Type B pancreatic cell (in vitro differentiated cells): ENCODE results near the gene ANKRD17. TPM values are rescaled to one million over a fixed set of nuclear protein-coding genes. Genes with fewer than 3 reads are reported as not detected.
"Not testable (repeated sequence)": the region's sequence is repeated elsewhere in the genome, so short reads cannot be mapped to it uniquely, and the experiment has no call there.

Experiments
- DNase-seq: peaks from one replicate; pipeline ENCODE4 v3.0.0; 2021; ENCODE audit warnings: mixed read lengths; ENCODE audit not compliant: unreplicated experiment; ENCODE audit errors: extremely low spot score
- H3K27ac Mint-ChIP-seq: 2 replicates; pipeline ENCODE4 v1.8.0; 2021; ENCODE audit warnings: mild to moderate bottlenecking, mixed read lengths
- H3K27me3 Mint-ChIP-seq: 2 replicates; pipeline ENCODE4 v1.8.0; 2021; ENCODE audit warnings: mixed read lengths
- H3K36me3 Mint-ChIP-seq: 2 replicates; pipeline ENCODE4 v1.8.0; 2021; ENCODE audit warnings: mixed read lengths
- H3K4me1 Mint-ChIP-seq: one replicate; pipeline ENCODE4 v1.8.0; 2021; ENCODE audit warnings: mixed read lengths; ENCODE audit not compliant: unreplicated experiment
- H3K4me3 Mint-ChIP-seq: 2 replicates; pipeline ENCODE4 v1.8.0; 2021; ENCODE audit warnings: mild to moderate bottlenecking, mixed read lengths
- H3K9me3 Mint-ChIP-seq: 2 replicates; pipeline ENCODE4 v1.8.0; 2021; ENCODE audit warnings: mixed read lengths
- CTCF ChIP-seq: fragments of 200-600 bp; sonication (generic); conservative IDR thresholded peaks from 2 replicates; pipeline ENCODE4 v1.5.0; 2021; ENCODE audit warnings: antibody characterized with exemption, mild to moderate bottlenecking
- total RNA-seq: library from RNA; stranded (reverse); gene quantifications from 2 replicates; pipeline ENCODE4 v1.2.1, GENCODE V29; 2021; ENCODE audit warnings: low replicate concordance

ANKRD17 gene
- total RNA-seq, 1 donor from 2014 or later, result 77.7 TPM

DNA sequence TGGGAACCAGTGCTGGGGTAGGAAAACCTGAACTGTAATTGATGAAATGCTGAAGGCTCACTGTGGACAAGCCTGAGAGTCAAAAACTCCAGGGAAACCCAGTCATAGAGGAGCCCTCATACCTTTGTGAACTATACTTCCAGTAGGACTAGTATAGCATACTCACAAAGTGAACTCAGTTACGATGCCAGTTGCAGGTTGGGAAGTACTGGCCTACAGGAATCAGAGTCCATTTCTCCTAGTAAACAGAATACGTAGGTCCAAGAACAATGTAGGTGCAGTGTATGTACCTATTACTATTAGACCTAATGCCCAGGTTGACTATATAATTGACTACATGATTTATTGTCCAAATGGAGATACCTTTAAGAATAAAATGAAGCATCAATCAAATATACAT, 8.5 kb upstream of the ANKRD17 start:
- DNase-seq, result no peak
- no peaks in the 10 kb centered on the region for H3K36me3 Mint-ChIP-seq
- no peak overlapping the region for H3K4me3 Mint-ChIP-seq
- no peaks in the 10 kb centered on the region for H3K4me1 Mint-ChIP-seq
- no peak for TF ChIP-seq CTCF
- no peaks in the 10 kb centered on the region for H3K9me3 Mint-ChIP-seq
- no peaks in the 10 kb centered on the region for H3K27me3 Mint-ChIP-seq
- no peak overlapping the region for H3K27ac Mint-ChIP-seq

DNA sequence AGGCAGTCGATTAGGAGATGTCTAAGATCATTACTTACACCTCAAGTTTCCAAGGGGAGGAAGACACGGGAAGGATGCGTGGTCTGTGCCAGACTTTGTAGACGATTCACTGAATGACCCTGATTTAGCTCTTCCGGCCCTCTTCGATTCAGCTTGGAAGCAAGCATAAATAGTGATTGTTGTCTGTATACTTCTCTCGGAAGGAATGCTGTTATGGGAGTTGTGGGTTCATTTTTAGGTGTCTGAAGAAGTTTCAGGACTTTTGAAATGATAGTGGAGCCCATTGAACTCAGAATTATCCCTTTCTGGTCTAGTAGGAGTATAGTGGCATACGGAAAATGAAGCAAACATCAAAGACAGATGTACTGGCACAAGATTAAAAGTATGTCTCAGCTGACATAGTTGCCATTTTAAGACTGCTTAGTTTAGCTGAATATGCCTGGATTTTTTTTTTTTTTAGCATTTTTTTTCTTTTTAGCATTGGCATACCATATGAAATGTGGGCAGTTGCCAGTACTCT, 1.0 kb upstream of the ANKRD17 start:
- no peak for DNase-seq
- peak overlapping the region; percentile 95 for H3K27ac Mint-ChIP-seq
- no peaks in the 10 kb centered on the region for H3K27me3 Mint-ChIP-seq
- TF ChIP-seq CTCF, result no peak
- peaks cover 10% of the 10 kb centered on the region for H3K36me3 Mint-ChIP-seq
- H3K9me3 Mint-ChIP-seq, result no peaks in the 10 kb centered on the region
- peak overlapping the region; percentile 98 for H3K4me3 Mint-ChIP-seq
- H3K4me1 Mint-ChIP-seq, result peaks cover 19% of the 10 kb centered on the region

- H3K9me3 Mint-ChIP-seq, result no peaks in the 10 kb centered on the region
- H3K4me3 Mint-ChIP-seq, result peak overlapping the region; percentile 98
- H3K27me3 Mint-ChIP-seq, result no peaks in the 10 kb centered on the region
- H3K27ac Mint-ChIP-seq, result peak overlapping the region; percentile 95
- peaks cover 25% of the 10 kb centered on the region for H3K4me1 Mint-ChIP-seq
- no peak for TF ChIP-seq CTCF
- peaks cover 10% of the 10 kb centered on the region for H3K36me3 Mint-ChIP-seq
- DNase-seq, result no peak
Observed at GRCh38 chr4:73258436-73258685, 237 bp downstream of the ANKRD17 start.

GRCh38 chr4:73257651-73258435, 755 bp downstream of the ANKRD17 start:
- no peak for TF ChIP-seq CTCF
- peaks cover 25% of the 10 kb centered on the region for H3K4me1 Mint-ChIP-seq
- H3K4me3 Mint-ChIP-seq, result peak overlapping the region; percentile 98
- no peak for DNase-seq
- no peaks in the 10 kb centered on the region for H3K9me3 Mint-ChIP-seq
- H3K36me3 Mint-ChIP-seq, result peaks cover 13% of the 10 kb centered on the region
- no peaks in the 10 kb centered on the region for H3K27me3 Mint-ChIP-seq
- H3K27ac Mint-ChIP-seq, result peak overlapping the region; percentile 95

DNA sequence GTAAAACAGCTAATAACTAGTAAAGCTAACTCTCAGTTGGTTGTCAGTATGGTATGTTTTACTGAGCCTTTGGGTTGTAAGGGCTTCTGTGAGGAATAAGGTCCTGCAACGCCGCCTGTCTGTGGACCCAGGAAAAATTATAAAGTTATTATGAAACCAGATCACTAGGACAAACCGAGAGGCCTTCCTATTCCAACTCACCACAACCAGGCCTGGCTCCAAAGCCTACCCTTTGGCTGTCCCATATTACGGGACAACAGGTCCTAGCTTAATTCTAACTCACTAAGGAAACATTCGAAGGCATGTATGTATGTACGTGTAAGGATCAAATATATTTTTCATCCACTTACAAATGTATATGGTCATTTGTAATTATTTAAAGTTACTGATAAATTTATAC, 1.4 kb downstream of the ANKRD17 start:
- peaks cover 13% of the 10 kb centered on the region for H3K36me3 Mint-ChIP-seq
- no peaks in the 10 kb centered on the region for H3K27me3 Mint-ChIP-seq
- peaks cover 25% of the 10 kb centered on the region for H3K4me1 Mint-ChIP-seq
- no peaks in the 10 kb centered on the region for H3K9me3 Mint-ChIP-seq
- peak overlapping the region; percentile 95 for H3K27ac Mint-ChIP-seq
- no peak for DNase-seq
- peak overlapping the region; percentile 98 for H3K4me3 Mint-ChIP-seq
- peak; percentile 77 for TF ChIP-seq CTCF

DNA sequence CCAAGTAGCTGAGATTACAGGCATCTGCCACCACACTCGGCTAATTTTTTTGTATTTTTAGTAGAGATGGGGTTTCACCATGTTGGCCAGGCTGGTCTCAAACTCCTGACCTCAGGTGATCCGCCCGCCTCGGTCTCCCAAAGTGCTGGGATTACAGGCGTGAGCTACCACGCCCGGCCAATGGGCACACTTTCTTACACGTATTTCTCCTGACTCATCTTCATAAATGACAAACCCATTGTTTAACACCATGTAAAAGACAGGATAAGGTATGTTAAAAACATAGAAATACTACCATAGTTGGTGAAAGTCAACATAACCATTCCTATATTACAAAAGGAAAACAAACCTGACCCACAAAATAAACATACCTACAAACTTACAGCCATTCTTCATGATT, 2.8 kb downstream of the ANKRD17 start:
- not testable (repeated sequence) for H3K9me3 Mint-ChIP-seq, H3K27me3 Mint-ChIP-seq, DNase-seq
- Mint-ChIP-seq H3K4me1 (peaks cover 25% of the 10 kb centered on the region), H3K36me3 (peaks cover 15% of the 10 kb centered on the region), H3K4me3 (peak overlapping the region; percentile 98), H3K27ac (peak overlapping the region; percentile 95)
